HCT116 (cell line): ENCODE data around the gene XAGE1B. TPM values are rescaled to one million over a fixed set of nuclear protein-coding genes. Genes with fewer than 3 reads are reported as not detected.
"Not testable (repeated sequence)": the region's sequence is repeated elsewhere in the genome, so short reads cannot be mapped to it uniquely, and the experiment has no call there.

ENCODE experiments used
- ATAC-seq: fragments of 200-7000 bp; cut with Tn5 transposase; 2 replicates; pipeline ENCODE4 v1.9.1; 2020; ENCODE audit warnings: mild to moderate bottlenecking, moderate library complexity
- BruUV-seq: library from RNA; stranded (reverse); fragments of 400-500 nt; replicated peaks from 2 replicates; lab custom pipeline; 2021; lab: Mats Ljungman, UMichigan
- CTCF ChIA-PET: fragments of 300-600 bp; sonication (Branson Sonifier 250); formaldehyde crosslinking; loops from one replicate; lab custom pipeline; 2021; ENCODE audit warnings: antibody characterized with exemption; lab: Charles Lee
- POLR2A ChIA-PET: fragments of 300-600, 350-600 bp; sonication (Branson Sonifier 250); formaldehyde crosslinking; loops from one replicate; lab custom pipeline; 2021; ENCODE audit warnings: antibody characterized with exemption; lab: Charles Lee
- RAD21 ChIA-PET, 2 experiments: fragments of 300-600 bp; sonication (Branson Sonifier 250); formaldehyde crosslinking; loops; one replicate each; lab custom pipeline; 2023; ENCODE audit warnings: low total read pairs in 2 of 2; ENCODE audit not compliant: uncharacterized antibody in 2 of 2, unreplicated experiment in 2 of 2, low non-redundant PET in 1 of 2; lab: Charles Lee
- DNase-seq: peaks from one replicate; pipeline ENCODE4 v3.0.0-alpha.2; 2010; ENCODE audit warnings: low read depth, low spot score
- H2AFZ ChIP-seq: fragments of 200-600 bp; shearing (Covaris generic), sonication (generic); 2 replicates; pipeline ENCODE4 v1.6.1; 2017; ENCODE audit warnings: low read depth, mixed run types, mixed read lengths, antibody characterized with exemption, low read length; ENCODE audit not compliant: poor library complexity, severe bottlenecking
- H3K27ac ChIP-seq: 2 replicates; pipeline ENCODE4 v1.5.1; 2012; ENCODE audit warnings: low read depth, low read length
- H3K27me3 ChIP-seq: fragments of 200-600 bp; sonication (generic); 2 replicates; pipeline ENCODE4 v1.6.1; 2016; ENCODE audit warnings: mixed run types, low read length, mixed read lengths; ENCODE audit not compliant: insufficient read depth
- H3K36me3 ChIP-seq, 2 experiments: fragments of 200-500 bp in 1 of 2; fragments of 200-600 bp in 1 of 2; sonication (Bioruptor generic) in 1 of 2; sonication (generic) in 1 of 2; 2 replicates each; pipeline versions ENCODE4 v1.5.1 to v1.6.1; 2014 to 2016; ENCODE audit warnings: low read length in 2 of 2, inconsistent platforms in 1 of 2, mixed read lengths in 1 of 2, mixed run types in 1 of 2; ENCODE audit not compliant: insufficient read depth in 2 of 2, control insufficient read depth in 1 of 2
- H3K4me1 ChIP-seq, 2 experiments: fragments of 200-600 bp in 1 of 2; sonication (generic) in 1 of 2; 2 replicates each; pipeline versions ENCODE4 v1.5.1 to v1.6.1; 2012 to 2017; ENCODE audit warnings: low read length in 2 of 2, inconsistent platforms in 1 of 2, mild to moderate bottlenecking in 1 of 2, mixed read lengths in 1 of 2, mixed run types in 1 of 2, moderate library complexity in 1 of 2; ENCODE audit not compliant: insufficient read depth in 2 of 2, control insufficient read depth in 1 of 2
- H3K4me2 ChIP-seq: fragments of 200-600 bp; sonication (generic); 2 replicates; pipeline ENCODE4 v1.6.1; 2017; ENCODE audit warnings: mixed run types, low read length, mixed read lengths
- H3K4me3 ChIP-seq, 2 experiments: fragments of 200-600 bp in 1 of 2; sonication (generic) in 1 of 2; replicated peaks in 1 of 2; 2 replicates each; pipeline ENCODE4 v1.5.1; 2011 to 2016; ENCODE audit warnings: low read length in 2 of 2, control low read depth in 1 of 2, low read depth in 1 of 2, mild to moderate bottlenecking in 1 of 2, mixed read lengths in 1 of 2, mixed run types in 1 of 2
- H3K79me2 ChIP-seq: fragments of 200-600 bp; sonication (generic); 2 replicates; pipeline ENCODE4 v1.6.1; 2017; ENCODE audit warnings: mild to moderate bottlenecking, mixed run types, low read length, moderate library complexity, mixed read lengths; ENCODE audit not compliant: insufficient read depth
- H3K9ac ChIP-seq: fragments of 200-600 bp; sonication (generic); 2 replicates; pipeline ENCODE4 v1.6.1; 2016; ENCODE audit warnings: low read length, mixed read lengths
- H3K9me2 ChIP-seq: fragments of 200-600 bp; sonication (generic), shearing (Covaris generic); 2 replicates; pipeline ENCODE4 v1.6.1; 2017; ENCODE audit warnings: mixed run types, mild to moderate bottlenecking, moderate library complexity; ENCODE audit not compliant: insufficient read depth
- H3K9me3 ChIP-seq, 2 experiments: fragments of 200-500 bp in 1 of 2; fragments of 200-600 bp in 1 of 2; sonication (Bioruptor generic) in 1 of 2; sonication (generic) in 1 of 2; 2 replicates each; pipeline ENCODE4 v1.6.1; 2014 to 2017; ENCODE audit warnings: low read length in 2 of 2, mixed read lengths in 2 of 2, inconsistent platforms in 1 of 2, low read depth in 1 of 2, mild to moderate bottlenecking in 1 of 2, mixed run types in 1 of 2, moderate library complexity in 1 of 2; ENCODE audit not compliant: control insufficient read depth in 1 of 2, insufficient read depth in 1 of 2
- H4K20me1 ChIP-seq: fragments of 200-600 bp; sonication (generic), shearing (Covaris generic); 2 replicates; pipeline ENCODE4 v1.6.1; 2017; ENCODE audit warnings: mixed run types, mild to moderate bottlenecking, moderate library complexity; ENCODE audit not compliant: insufficient read depth
- ATF3 ChIP-seq: IDR thresholded peaks from 2 replicates; pipeline ENCODE4 v1.6.1; 2012
- CEBPB ChIP-seq: IDR thresholded peaks from 2 replicates; pipeline ENCODE4 v1.6.1; 2012; ENCODE audit warnings: low read depth
- CTCF ChIP-seq, 3 experiments: fragments of 200-600 bp in 1 of 3; sonication (generic) in 1 of 3; IDR thresholded peaks in 2 of 3; conservative IDR thresholded peaks in 1 of 3; 2 replicates each; pipeline ENCODE4 v1.5.1; 2012 to 2017; ENCODE audit warnings: low read depth in 2 of 3, low read length in 2 of 3, antibody characterized with exemption in 1 of 3, borderline replicate concordance in 1 of 3, control low read depth in 1 of 3, mild to moderate bottlenecking in 1 of 3, mixed read lengths in 1 of 3, mixed run types in 1 of 3, moderate library complexity in 1 of 3; ENCODE audit not compliant: insufficient read depth in 1 of 3
- EGR1 ChIP-seq: IDR thresholded peaks from 2 replicates; pipeline ENCODE4 v1.6.1; 2012; ENCODE audit warnings: low read depth
- ELF1 ChIP-seq: IDR thresholded peaks from 2 replicates; pipeline ENCODE4 v1.6.1; 2012; ENCODE audit warnings: low read depth, borderline replicate concordance
- EZH2 ChIP-seq: fragments of 200-600 bp; sonication (generic); IDR thresholded peaks from 2 replicates; pipeline ENCODE4 v1.6.1; 2017; ENCODE audit warnings: antibody characterized with exemption, mixed run types
- EZH2phosphoT487 ChIP-seq: fragments of 200-600 bp; IDR thresholded peaks from 2 replicates; pipeline ENCODE4 v1.6.1; 2018; ENCODE audit warnings: antibody characterized with exemption, borderline replicate concordance
- JUND ChIP-seq: IDR thresholded peaks from 2 replicates; pipeline ENCODE4 v1.6.1; 2012
- POLR2AphosphoS5 ChIP-seq: IDR thresholded peaks from 2 replicates; pipeline ENCODE4 v1.6.1; 2011; ENCODE audit warnings: mild to moderate bottlenecking, low read depth, low read length, moderate library complexity
- SIN3A ChIP-seq: IDR thresholded peaks from 2 replicates; pipeline ENCODE4 v1.6.1; 2012; ENCODE audit warnings: low read depth
- SP1 ChIP-seq: IDR thresholded peaks from 2 replicates; pipeline ENCODE4 v1.6.1; 2012; ENCODE audit warnings: low read depth
- SRF ChIP-seq: IDR thresholded peaks from 2 replicates; pipeline ENCODE4 v1.6.1; 2012; ENCODE audit warnings: low read depth
- ZFX ChIP-seq: fragments of 450-650 bp; IDR thresholded peaks from 2 replicates; pipeline ENCODE4 v1.6.1; 2017
- ZNF274 ChIP-seq: fragments of 200-500 bp; sonication (Bioruptor generic); IDR thresholded peaks from 2 replicates; pipeline ENCODE4 v1.6.1; 2014; ENCODE audit warnings: mild to moderate bottlenecking, low read depth, low read length, inconsistent platforms
- intact Hi-C: fragments of 100-400 bp; cut with micrococcal nuclease; formaldehyde crosslinking; loops from 2 replicates; pipeline ENCODE4 v1.10.0; 2022
- total RNA-seq: library from RNA; stranded (reverse); gene quantifications from one replicate; pipeline ENCODE4 v1.2.1, GENCODE V29; 2021; ENCODE audit not compliant: unreplicated experiment
- TF ChIP-seq, protein P1 (sequence below): IDR thresholded peaks from 2 replicates; pipeline ENCODE4 v1.6.1; 2011; ENCODE audit warnings: mild to moderate bottlenecking, low read length, moderate library complexity; ENCODE audit not compliant: insufficient replicate concordance; ENCODE audit errors: extremely low read depth

The XAGE1B gene
- total RNA-seq, 1 experiment from 2014 or later, result not detected

DNA sequence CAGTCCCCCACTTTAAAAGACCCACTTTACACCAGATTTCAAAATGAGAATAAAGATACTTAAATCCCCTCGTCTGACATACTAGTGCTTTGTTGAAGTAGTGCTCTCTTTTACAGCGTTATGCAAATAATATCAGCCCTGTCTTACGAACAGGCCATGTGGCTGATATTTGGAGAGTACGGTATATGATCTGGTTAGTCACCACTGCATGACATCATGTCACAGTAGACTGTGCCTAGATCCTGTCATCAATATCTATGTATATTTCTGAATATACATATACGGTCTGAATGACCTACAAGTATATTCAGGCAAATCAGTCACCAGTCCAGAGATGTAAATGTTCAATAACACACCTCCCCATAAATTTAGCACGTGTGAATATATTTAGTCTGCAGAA, 25.4 kb upstream of the XAGE1B start:
- Histone ChIP-seq H3K27ac (no peak overlapping the region), H3K9me3 (no peaks in the 10 kb centered on the region), H3K4me2 (no peak overlapping the region), H3K36me3 (no peaks in the 10 kb centered on the region), H3K79me2 (no peaks in the 10 kb centered on the region), H2AFZ (no peak overlapping the region), H3K4me1 (no peaks in the 10 kb centered on the region), H4K20me1 (no peaks in the 10 kb centered on the region), H3K9ac (no peak overlapping the region), H3K4me3 (no peak overlapping the region), H3K27me3 (no peaks in the 10 kb centered on the region; the same call in 1 of the 2 replicates), H3K9me2 (no peaks in the 10 kb centered on the region)
- ChIA-PET CTCF (no interaction called here), RAD21 (no interaction called here), POLR2A (no interaction called here)
- BruUV-seq, result no TSS peak
- ATAC-seq, result no peak
- DNase-seq, result no peak
- intact Hi-C loops, result no loop called here
- no peak for TF ChIP-seq CTCF (IDR thresholded peaks at IDR 0.05 in 2 of 3, conservative IDR thresholded peaks at IDR 0.05 in 1 of 3; ENCODE audit: borderline replicate concordance in 1 of 3, insufficient read depth in 1 of 3, low read depth in 2 of 3, low read length in 2 of 3)
- TF ChIP-seq SIN3A, result no peak
- TF ChIP-seq EZH2phosphoT487, result no peak
- TF ChIP-seq EGR1, result no peak
- no peak for TF ChIP-seq SRF
- TF ChIP-seq POLR2AphosphoS5, result no peak
- TF ChIP-seq ATF3, result no peak
- TF ChIP-seq, protein P1, sequence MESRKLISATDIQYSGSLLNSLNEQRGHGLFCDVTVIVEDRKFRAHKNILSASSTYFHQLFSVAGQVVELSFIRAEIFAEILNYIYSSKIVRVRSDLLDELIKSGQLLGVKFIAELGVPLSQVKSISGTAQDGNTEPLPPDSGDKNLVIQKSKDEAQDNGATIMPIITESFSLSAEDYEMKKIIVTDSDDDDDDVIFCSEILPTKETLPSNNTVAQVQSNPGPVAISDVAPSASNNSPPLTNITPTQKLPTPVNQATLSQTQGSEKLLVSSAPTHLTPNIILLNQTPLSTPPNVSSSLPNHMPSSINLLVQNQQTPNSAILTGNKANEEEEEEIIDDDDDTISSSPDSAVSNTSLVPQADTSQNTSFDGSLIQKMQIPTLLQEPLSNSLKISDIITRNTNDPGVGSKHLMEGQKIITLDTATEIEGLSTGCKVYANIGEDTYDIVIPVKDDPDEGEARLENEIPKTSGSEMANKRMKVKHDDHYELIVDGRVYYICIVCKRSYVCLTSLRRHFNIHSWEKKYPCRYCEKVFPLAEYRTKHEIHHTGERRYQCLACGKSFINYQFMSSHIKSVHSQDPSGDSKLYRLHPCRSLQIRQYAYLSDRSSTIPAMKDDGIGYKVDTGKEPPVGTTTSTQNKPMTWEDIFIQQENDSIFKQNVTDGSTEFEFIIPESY, result no peak
- TF ChIP-seq ZNF274, result no peak
- TF ChIP-seq JUND, result no peak
- TF ChIP-seq EZH2, result no peak
- no peak for TF ChIP-seq SP1
- no peak for TF ChIP-seq ELF1
- TF ChIP-seq CEBPB, result no peak
- TF ChIP-seq ZFX, result no peak

- H3K36me3 ChIP-seq, CTCF ChIA-PET, H3K9ac ChIP-seq, POLR2A ChIA-PET, H3K27me3 ChIP-seq, BruUV-seq, H2AFZ ChIP-seq, H3K27ac ChIP-seq, RAD21 ChIA-PET, H3K4me3 ChIP-seq, H3K79me2 ChIP-seq, ATAC-seq, H3K4me1 ChIP-seq, H3K9me2 ChIP-seq, H3K9me3 ChIP-seq, DNase-seq, H3K4me2 ChIP-seq, H4K20me1 ChIP-seq, intact Hi-C loops: not testable (repeated sequence)
Observed at GRCh38 chrX:52541051-52541450, 24.2 kb upstream of the XAGE1B start.
